Ovary (tissue), 9 donors: ENCODE data around the gene NUP133. TPM values are rescaled to one million over a fixed set of nuclear protein-coding genes. Genes with fewer than 3 reads are reported as not detected.

Experiments used
- DNase-seq, 5 donors: peaks; one replicate each; pipeline ENCODE4 v3.0.0-alpha.2; 2019 to 2020
- H3K27ac ChIP-seq, 2 donors: fragments of 200-600 bp; one replicate each; pipeline versions ENCODE4 v1.5.1 to v1.8.0; 2019 to 2022
- H3K27me3 ChIP-seq: fragments of 200-600 bp; one replicate; pipeline ENCODE4 v1.8.0; 2022
- H3K36me3 ChIP-seq: fragments of 200-600 bp; sonication (generic); one replicate; pipeline ENCODE4 v1.5.1; 2019
- H3K4me1 ChIP-seq: one replicate; pipeline ENCODE4 v1.8.1; 2013; ENCODE audit warnings: mild to moderate bottlenecking, moderate library complexity; ENCODE audit not compliant: insufficient read depth
- H3K4me3 ChIP-seq: fragments of 200-600 bp; sonication (generic); one replicate; pipeline ENCODE4 v1.5.1; 2017
- H3K9me3 ChIP-seq, 2 donors: fragments of 200-600 bp in 1 of 2; sonication (generic) in 1 of 2; one replicate each; pipeline versions ENCODE4 v1.5.1 to v1.8.1; 2013 to 2019; ENCODE audit warnings: mild to moderate bottlenecking in 1 of 2, moderate library complexity in 1 of 2
- EP300 ChIP-seq: sonication (generic); formaldehyde crosslinking; IDR thresholded peaks from one replicate; pipeline ENCODE4 v1.6.1; 2017; ENCODE audit warnings: antibody characterized with exemption
- POLR2A ChIP-seq: fragments of 450-650 bp; IDR thresholded peaks from one replicate; pipeline ENCODE4 v1.6.1; 2017; ENCODE audit warnings: antibody characterized with exemption, mild to moderate bottlenecking, moderate library complexity
- WGBS, 3 donors: extraction: QIAGEN DNeasy Blood & Tissue Kit in 1 of 3; methylation state at CpG; one replicate each; pipeline versions ENCODE4 v1.1.5 to v1.1.7; 2013 to 2017; 5-methylcytosine and 5-hydroxymethylcytosine counted together
- intact Hi-C, 4 donors: fragments of 100-400 bp; cut with DNase I; formaldehyde crosslinking; loops; one replicate each; pipeline versions ENCODE4 v1.11.0 to v1.15.1; 2022 to 2023
- polyA plus RNA-seq, 2 donors: library from polyadenylated mRNA; stranded (reverse); fragments of 200-250 nt in 1 of 2; fragments of 350-450 nt in 1 of 2; fragmentation: Illumina TruSeq in 1 of 2; extraction: RNeasy Lipid Tissue Mini Kit (QIAGEN cat#74804) in 1 of 2; gene quantifications; one replicate each; pipeline ENCODE4 v1.2.3, GENCODE V29; 2013 to 2014
- total RNA-seq, 7 donors: library from RNA; depleted of rRNA in 2 of 7; stranded (reverse); fragments of >200 nt in 2 of 7; fragmentation: NEBNext Ultra II Directional in 3 of 7; extraction: Animal tissue kit (Norgen Biotek cat#: 25700) in 3 of 7; gene quantifications; one replicate each; pipeline versions ENCODE4 v1.1.0 to v1.2.4, GENCODE V29; 2016 to 2023
- TF ChIP-seq, protein P1 (sequence below), 3 donors: fragments of 450-650 bp in 2 of 3; fragments of 200-600 bp in 1 of 3; IDR thresholded peaks; one replicate each; pipeline versions ENCODE4 v1.5.1 to v1.8.0; 2016 to 2022; ENCODE audit warnings: antibody characterized with exemption in 3 of 3, mild to moderate bottlenecking in 1 of 3
- donor health status: DM: no; HTN: no; CAD: no; lungs with moderate emphysema.
- donor health status: DM: no; HTN: no; CAD: no.
- donor health status: Bipolar disorder and iron deficiency.
- donor health status: DM: yes; HTN: yes; CAD: no.
- donor health status: DM: no; HTN: no; CAD: no.
- donor health status: DM: yes; HTN: yes; CAD: no.

NUP133 gene
- total and polyA plus RNA-seq, 9 donors = 15.3 to 49.2 (median 40.6) TPM

DNA sequence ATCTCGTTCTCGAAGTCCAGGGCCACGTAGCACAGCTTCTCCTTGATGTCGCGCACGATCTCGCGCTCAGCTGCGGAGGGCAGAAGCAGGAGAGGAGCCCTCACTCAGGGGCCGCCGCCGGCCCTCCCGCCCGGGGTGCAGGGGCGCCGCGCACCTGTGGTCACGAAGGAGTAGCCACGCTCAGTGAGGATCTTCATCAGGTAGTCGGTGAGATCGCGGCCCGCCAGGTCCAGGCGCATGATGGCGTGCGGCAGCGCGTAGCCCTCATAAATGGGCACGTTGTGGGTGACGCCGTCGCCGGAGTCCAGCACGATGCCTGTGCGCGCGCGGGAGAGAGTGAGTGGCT, 76.1 kb downstream of the NUP133 start:
- peaks cover 15% of the 10 kb centered on the region for H3K4me1 ChIP-seq

DNA sequence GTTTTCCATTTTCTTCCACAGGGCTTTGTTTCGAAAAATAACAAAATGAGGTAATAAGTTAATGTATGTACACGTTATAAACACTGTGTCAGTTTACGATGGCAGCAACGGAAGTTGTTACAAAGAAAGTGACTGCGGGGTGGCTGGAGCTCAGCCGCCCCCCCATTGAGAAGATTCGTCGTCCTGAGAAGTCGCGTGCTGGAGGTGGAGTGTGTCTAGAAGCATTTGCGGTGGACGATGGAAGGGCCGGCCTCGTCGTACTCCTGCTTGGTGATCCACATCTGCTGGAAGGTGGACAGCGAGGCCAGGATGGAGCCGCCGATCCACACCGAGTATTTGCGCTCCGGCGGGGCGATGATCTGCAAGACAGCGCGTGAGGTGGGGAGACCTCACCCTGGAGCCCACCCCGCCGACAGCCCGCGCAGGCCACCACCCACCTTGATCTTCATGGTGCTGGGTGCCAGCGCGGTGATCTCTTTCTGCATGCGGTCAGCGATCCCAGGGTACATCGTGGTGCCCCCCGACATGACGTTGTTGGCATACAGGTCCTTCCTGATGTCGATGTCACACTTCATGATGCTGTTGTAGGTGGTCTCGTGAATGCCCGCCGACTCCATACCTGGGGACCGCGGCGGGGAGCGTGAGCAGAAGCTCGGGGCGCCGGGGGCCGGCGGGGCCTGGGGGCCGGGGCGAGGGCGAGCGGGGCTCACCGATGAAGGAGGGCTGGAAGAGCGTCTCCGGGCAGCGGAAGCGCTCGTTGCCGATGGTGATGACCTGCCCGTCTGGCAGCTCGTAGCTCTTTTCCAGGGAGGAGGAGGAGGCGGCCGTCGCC, 76.6 kb downstream of the NUP133 start:
- no peak overlapping the region for H3K4me3 ChIP-seq
- H3K4me1 ChIP-seq = peaks cover 15% of the 10 kb centered on the region
- no peak overlapping the region for H3K27ac ChIP-seq
- DNase-seq = no peak
- 5 to 6% (median 5%) methylated on average over 37 to 65 of the region's 65 CpGs for WGBS, 3 donors
- no peaks in the 10 kb centered on the region for H3K9me3 ChIP-seq
- TF ChIP-seq, protein P1, sequence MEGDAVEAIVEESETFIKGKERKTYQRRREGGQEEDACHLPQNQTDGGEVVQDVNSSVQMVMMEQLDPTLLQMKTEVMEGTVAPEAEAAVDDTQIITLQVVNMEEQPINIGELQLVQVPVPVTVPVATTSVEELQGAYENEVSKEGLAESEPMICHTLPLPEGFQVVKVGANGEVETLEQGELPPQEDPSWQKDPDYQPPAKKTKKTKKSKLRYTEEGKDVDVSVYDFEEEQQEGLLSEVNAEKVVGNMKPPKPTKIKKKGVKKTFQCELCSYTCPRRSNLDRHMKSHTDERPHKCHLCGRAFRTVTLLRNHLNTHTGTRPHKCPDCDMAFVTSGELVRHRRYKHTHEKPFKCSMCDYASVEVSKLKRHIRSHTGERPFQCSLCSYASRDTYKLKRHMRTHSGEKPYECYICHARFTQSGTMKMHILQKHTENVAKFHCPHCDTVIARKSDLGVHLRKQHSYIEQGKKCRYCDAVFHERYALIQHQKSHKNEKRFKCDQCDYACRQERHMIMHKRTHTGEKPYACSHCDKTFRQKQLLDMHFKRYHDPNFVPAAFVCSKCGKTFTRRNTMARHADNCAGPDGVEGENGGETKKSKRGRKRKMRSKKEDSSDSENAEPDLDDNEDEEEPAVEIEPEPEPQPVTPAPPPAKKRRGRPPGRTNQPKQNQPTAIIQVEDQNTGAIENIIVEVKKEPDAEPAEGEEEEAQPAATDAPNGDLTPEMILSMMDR (IDR thresholded peaks at IDR 0.05) = no peak
- TF ChIP-seq POLR2A (no peak), EP300 (no peak)
- H3K27me3 ChIP-seq = peaks cover 16% of the 10 kb centered on the region
- no peaks in the 10 kb centered on the region for H3K36me3 ChIP-seq
- intact Hi-C loops = no loop called here

More for the DNA sequence above, 76.1 kb downstream of the NUP133 start:
- Histone ChIP-seq H3K9me3 (no peaks in the 10 kb centered on the region), H3K4me3 (no peak overlapping the region), H3K27me3 (peaks cover 16% of the 10 kb centered on the region), H3K27ac (no peak overlapping the region), H3K36me3 (no peaks in the 10 kb centered on the region)
- intact Hi-C loops = no loop called here
- TF ChIP-seq, protein P1 (IDR thresholded peaks at IDR 0.05) = no peak
- no peak for TF ChIP-seq EP300
- no peak for TF ChIP-seq POLR2A
- no peak for DNase-seq
- 1 to 2% (median 2%) methylated on average over 24 to 38 of the region's 38 CpGs for WGBS, 3 donors

DNA sequence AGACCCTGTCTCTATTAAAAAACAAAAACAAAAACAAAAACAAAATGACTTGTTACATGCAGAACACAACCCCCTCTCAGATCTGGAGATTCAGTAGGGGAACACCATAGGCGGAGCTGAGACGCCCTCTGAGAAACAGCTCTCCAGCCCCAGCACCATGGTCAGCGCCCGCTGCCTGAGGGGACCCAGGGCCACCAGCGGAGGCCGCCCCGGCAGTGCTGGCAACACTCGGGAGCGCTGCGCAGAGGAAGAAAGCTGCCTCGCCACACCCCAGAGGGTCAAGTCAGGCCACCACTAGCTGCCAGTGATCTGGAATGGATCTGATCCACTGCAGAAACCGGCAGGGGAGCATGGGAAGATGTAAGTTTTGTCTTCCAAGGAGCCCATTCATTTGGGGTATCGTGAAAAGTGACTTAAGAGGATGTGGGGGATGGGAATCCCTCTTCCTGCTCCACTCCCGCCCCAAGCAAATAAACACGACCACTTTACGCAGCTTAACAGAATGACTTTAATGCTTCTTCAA, 77.3 kb downstream of the NUP133 start:
- WGBS, 3 donors = 1 to 6% (median 3%) methylated on average over 16 of the region's 16 CpGs
- Histone ChIP-seq H3K27me3 (peaks cover 16% of the 10 kb centered on the region), H3K4me3 (no peak overlapping the region), H3K36me3 (no peaks in the 10 kb centered on the region), H3K9me3 (no peaks in the 10 kb centered on the region), H3K4me1 (peaks cover 15% of the 10 kb centered on the region), H3K27ac (no peak overlapping the region)
- peak in 4 of 5 donors; percentile 29 to 70 (median 48) for DNase-seq
- intact Hi-C loops = no loop called here
- no peak for TF ChIP-seq EP300
- TF ChIP-seq, protein P1 (IDR thresholded peaks at IDR 0.05) = no peak

DNA sequence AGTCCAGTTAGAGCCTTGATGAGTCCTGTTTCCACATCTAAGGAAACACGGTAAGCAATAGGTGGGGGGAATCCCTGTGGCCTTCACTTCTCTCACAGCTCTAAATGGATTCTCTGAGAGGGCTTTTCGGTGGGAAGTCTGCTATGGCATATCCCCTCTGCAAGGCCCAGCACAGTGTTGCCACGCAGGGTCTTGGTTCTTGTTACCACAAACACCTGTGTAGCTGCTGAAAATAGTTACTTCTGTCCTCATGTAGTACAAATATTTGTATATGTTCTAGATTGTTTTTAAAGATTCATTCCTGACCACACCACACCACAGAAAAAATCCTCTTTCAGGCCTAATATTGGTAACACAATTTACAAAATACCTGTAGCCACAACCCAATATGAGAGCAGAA, 79.9 kb downstream of the NUP133 start:
- peaks cover 10% of the 10 kb centered on the region for H3K27me3 ChIP-seq
- intact Hi-C loops = no loop called here

More for the DNA sequence above, 79.9 kb downstream of the NUP133 start:
- H3K27ac ChIP-seq = no peak overlapping the region
- DNase-seq = no peak
- H3K4me3 ChIP-seq = no peak overlapping the region
- H3K4me1 ChIP-seq = peaks cover 13% of the 10 kb centered on the region
- 74 to 81% (median 75%) methylated on average over 3 of the region's 3 CpGs for WGBS, 3 donors
- no peaks in the 10 kb centered on the region for H3K9me3 ChIP-seq
- TF ChIP-seq EP300 (no peak), POLR2A (no peak)
- TF ChIP-seq, protein P1 (IDR thresholded peaks at IDR 0.05) = no peak
- H3K36me3 ChIP-seq = no peaks in the 10 kb centered on the region
